ENCODE measurements around the gene NDUFAF4.

The NDUFAF4 gene

GRCh38 chr6:96940322-96940721 is 42.6 kb upstream of the NDUFAF4 start:
- Histone ChIP-seq H2AFZ (ENCODE audit: low read depth, low read length) (no peak overlapping the region), H3K9ac (ENCODE audit: low read length) (no peak overlapping the region), H3K79me2 (ENCODE audit: low read length) (no peaks in the 10 kb centered on the region), H4K20me1 (ENCODE audit: insufficient read depth, low read length) (no peaks in the 10 kb centered on the region), H3K4me2 (ENCODE audit: low read length) (no peak overlapping the region), H3K36me3 (replicated peaks; ENCODE audit: low read depth, low read length) (no peaks in the 10 kb centered on the region), H3K27me3 (ENCODE audit: low read depth, low read length) (no peaks in the 10 kb centered on the region), H3K9me3 (ENCODE audit: insufficient read depth, low read length) (no peaks in the 10 kb centered on the region), H3K4me1 (ENCODE audit: low read length) (no peaks in the 10 kb centered on the region), H3K4me3 (ENCODE audit: low read length) (no peak overlapping the region), H3K27ac (ENCODE audit: low read length) (no peak overlapping the region)
- TF ChIP-seq EZH2phosphoT487 (IDR thresholded peaks at IDR 0.05; ENCODE audit: low read depth) = no peak
- TF ChIP-seq CTCF (IDR thresholded peaks at IDR 0.05; ENCODE audit: low read depth, low read length) = no peak

DNA sequence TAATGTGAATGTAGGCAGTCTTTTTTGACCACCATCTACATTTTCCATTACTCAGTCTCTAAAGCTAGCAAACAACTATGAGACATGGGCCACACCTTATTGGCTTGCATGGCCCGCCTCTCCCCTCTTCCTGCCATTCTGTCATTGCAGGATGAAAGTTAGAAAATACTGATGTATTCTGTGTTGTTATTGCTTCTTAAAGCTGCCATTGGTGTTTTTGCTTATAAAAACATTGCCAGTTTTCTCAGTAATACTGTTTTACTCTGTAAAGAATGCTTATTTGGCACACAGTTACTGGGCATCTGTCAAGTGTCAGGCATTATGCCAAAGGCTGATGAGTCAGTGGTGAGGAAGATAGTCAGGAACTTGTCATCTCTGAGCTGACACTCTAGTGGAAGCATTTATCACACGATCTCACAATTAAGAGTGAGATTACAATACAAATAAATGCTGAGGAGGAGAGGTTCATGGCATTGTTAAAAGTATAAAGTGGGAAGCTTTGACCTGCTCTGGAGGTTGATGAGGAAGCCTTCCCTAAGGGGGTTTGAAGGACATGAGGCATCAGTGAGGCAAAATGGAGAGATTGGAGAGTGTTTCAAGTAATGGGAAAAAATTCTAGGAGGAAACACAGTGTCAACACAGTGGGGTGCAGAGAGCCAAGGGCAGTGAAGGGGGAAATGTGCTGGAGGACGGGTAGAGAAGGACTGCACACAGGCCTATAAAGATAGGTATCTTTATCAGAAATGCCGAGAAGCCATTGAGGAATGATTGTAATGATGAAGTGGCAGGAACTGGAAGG is 41.5 kb upstream of the NDUFAF4 start:
- Histone ChIP-seq H2AFZ (ENCODE audit: low read depth, low read length) (no peak overlapping the region), H3K9me3 (ENCODE audit: insufficient read depth, low read length) (no peaks in the 10 kb centered on the region), H3K27me3 (ENCODE audit: low read depth, low read length) (no peaks in the 10 kb centered on the region), H3K4me1 (ENCODE audit: low read length) (no peaks in the 10 kb centered on the region), H3K79me2 (ENCODE audit: low read length) (no peaks in the 10 kb centered on the region), H3K36me3 (replicated peaks; ENCODE audit: low read depth, low read length) (no peaks in the 10 kb centered on the region), H3K4me2 (ENCODE audit: low read length) (no peak overlapping the region), H3K9ac (ENCODE audit: low read length) (no peak overlapping the region), H3K27ac (ENCODE audit: low read length) (no peak overlapping the region), H3K4me3 (ENCODE audit: low read length) (no peak overlapping the region), H4K20me1 (ENCODE audit: insufficient read depth, low read length) (no peaks in the 10 kb centered on the region)
- TF ChIP-seq EZH2phosphoT487 (IDR thresholded peaks at IDR 0.05; ENCODE audit: low read depth) = no peak
- TF ChIP-seq CTCF (IDR thresholded peaks at IDR 0.05; ENCODE audit: low read depth, low read length) = no peak

DNA sequence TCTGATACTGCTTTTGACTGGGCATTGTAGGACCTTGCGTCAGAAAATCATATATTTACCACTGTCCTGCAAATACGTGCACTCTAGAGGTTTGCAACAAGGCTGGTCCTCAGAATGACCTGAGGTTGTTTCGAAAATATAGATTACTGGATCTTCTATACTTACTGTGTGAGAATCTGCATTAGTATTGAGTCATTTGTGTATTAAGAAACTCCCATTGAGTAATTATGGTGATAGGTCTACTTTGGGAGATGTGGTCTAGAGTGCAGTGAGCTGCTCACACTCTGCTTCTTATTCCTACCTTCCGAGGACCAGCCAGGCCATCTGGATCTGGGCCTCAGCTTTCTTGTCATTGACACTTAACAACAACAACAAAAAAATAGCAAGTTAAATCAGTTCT is 36.4 kb upstream of the NDUFAF4 start:
- no peaks in the 10 kb centered on the region for H3K27me3 ChIP-seq (ENCODE audit: low read depth, low read length)
- no peak overlapping the region for H3K27ac ChIP-seq (ENCODE audit: low read length)
- TF ChIP-seq EZH2phosphoT487 (IDR thresholded peaks at IDR 0.05; ENCODE audit: low read depth) (no peak), CTCF (IDR thresholded peaks at IDR 0.05; ENCODE audit: low read depth, low read length) (no peak)
- no peak overlapping the region for H3K9ac ChIP-seq (ENCODE audit: low read length)
- H3K4me1 ChIP-seq (ENCODE audit: low read length) = no peaks in the 10 kb centered on the region
- no peaks in the 10 kb centered on the region for H3K36me3 ChIP-seq (replicated peaks; ENCODE audit: low read depth, low read length)
- H3K4me2 ChIP-seq (ENCODE audit: low read length) = no peak overlapping the region
- no peaks in the 10 kb centered on the region for H3K79me2 ChIP-seq (ENCODE audit: low read length)
- H4K20me1 ChIP-seq (ENCODE audit: insufficient read depth, low read length) = no peaks in the 10 kb centered on the region
- H3K9me3 ChIP-seq (ENCODE audit: insufficient read depth, low read length) = no peaks in the 10 kb centered on the region
- no peak overlapping the region for H3K4me3 ChIP-seq (ENCODE audit: low read length)
- no peak overlapping the region for H2AFZ ChIP-seq (ENCODE audit: low read depth, low read length)

- no peak overlapping the region for H3K27ac ChIP-seq (ENCODE audit: low read length)
- no peak overlapping the region for H3K4me2 ChIP-seq (ENCODE audit: low read length)
- H2AFZ ChIP-seq (ENCODE audit: low read depth, low read length) = no peak overlapping the region
- no peaks in the 10 kb centered on the region for H3K9me3 ChIP-seq (ENCODE audit: insufficient read depth, low read length)
- no peaks in the 10 kb centered on the region for H4K20me1 ChIP-seq (ENCODE audit: insufficient read depth, low read length)
- TF ChIP-seq EZH2phosphoT487 (IDR thresholded peaks at IDR 0.05; ENCODE audit: low read depth) (no peak), CTCF (IDR thresholded peaks at IDR 0.05; ENCODE audit: low read depth, low read length) (no peak)
- no peak overlapping the region for H3K9ac ChIP-seq (ENCODE audit: low read length)
- no peak overlapping the region for H3K4me3 ChIP-seq (ENCODE audit: low read length)
- H3K79me2 ChIP-seq (ENCODE audit: low read length) = no peaks in the 10 kb centered on the region
- H3K4me1 ChIP-seq (ENCODE audit: low read length) = no peaks in the 10 kb centered on the region
- H3K27me3 ChIP-seq (ENCODE audit: low read depth, low read length) = no peaks in the 10 kb centered on the region
- H3K36me3 ChIP-seq (replicated peaks; ENCODE audit: low read depth, low read length) = no peaks in the 10 kb centered on the region
Measured at GRCh38 chr6:96931198-96931597, 33.5 kb upstream of the NDUFAF4 start.
